Left colon (tissue), 2 donors: ENCODE results near the gene FAM47A. TPM values are rescaled to one million over a fixed set of nuclear protein-coding genes. Genes with fewer than 3 reads are reported as not detected.

ENCODE experiments used
- ATAC-seq: fragments of 200-7000 bp; cut with Tn5 transposase; one replicate; pipeline ENCODE4 v1.9.1; 2020; ENCODE audit warnings: mild to moderate bottlenecking, moderate library complexity
- DNase-seq, 2 donors: peaks; one replicate each; pipeline ENCODE4 v3.0.0-alpha.2; 2020
- intact Hi-C, 2 donors: fragments of 100-400 bp; cut with DNase I in 1 of 2; cut with micrococcal nuclease in 1 of 2; formaldehyde crosslinking; loops; one replicate each; pipeline versions ENCODE4 v1.11.2 to v1.14.0; 2022; cut with DNase I, micrococcal nuclease
- long read RNA-seq: library from polyadenylated mRNA; unstranded; transcript quantifications from one replicate; pipeline ENCODE4 v2.0.0, GENCODE V29; 2021
- total RNA-seq, 2 donors: library from RNA; stranded (reverse); fragmentation: NEBNext Ultra II Directional; extraction: Animal tissue kit (Norgen Biotek cat#: 25700); gene quantifications; one replicate each; pipeline ENCODE4 v1.2.1, GENCODE V29; 2021
- donor health status: DM: no; HTN: no; CAD: no.
- donor health status: DM: yes; HTN: yes; CAD: no.

The FAM47A gene
- total RNA-seq = not detected
- long read RNA-seq = 0 reads

GRCh38 chrX:34132028-34132427 is at the start of gene FAM47A:
Gene FAM47A (minus strand): TSS chrX:34132314. CDS start chrX:34132278, 36 bp downstream.
- intact Hi-C loops = no loop called here
- DNase-seq (no peak), ATAC-seq (no peak)

- ATAC-seq = no peak
- intact Hi-C loops = no loop called here
- no peak for DNase-seq
Observed at GRCh38 chrX:34147345-34147744, 15.2 kb upstream of the FAM47A start.

DNA sequence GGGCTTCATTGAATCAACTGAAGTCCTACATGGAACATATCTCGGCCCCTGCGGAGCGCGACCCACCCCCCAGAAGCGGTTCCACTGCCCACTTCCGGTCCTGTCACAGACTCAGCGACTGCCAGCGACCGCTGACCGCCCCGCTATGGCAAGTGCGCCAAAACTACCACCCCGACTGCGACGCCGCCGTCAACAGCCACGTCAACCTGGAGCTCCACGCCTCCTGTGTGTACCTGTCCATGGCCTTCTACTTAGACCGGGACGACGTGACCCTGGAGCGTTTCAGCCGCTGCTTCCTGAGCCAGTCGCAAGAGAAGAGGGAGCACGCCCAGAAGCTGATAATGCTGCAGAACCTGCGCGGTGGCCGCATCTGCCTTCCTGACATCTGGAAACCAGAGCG is 14.8 kb upstream of the FAM47A start:
- DNase-seq (no peak), ATAC-seq (no peak)
- intact Hi-C loops = no loop called here

- intact Hi-C loops = no loop called here
- DNase-seq = no peak
- no peak for ATAC-seq
Observed at GRCh38 chrX:34144246-34144645, 12.1 kb upstream of the FAM47A start.

DNA sequence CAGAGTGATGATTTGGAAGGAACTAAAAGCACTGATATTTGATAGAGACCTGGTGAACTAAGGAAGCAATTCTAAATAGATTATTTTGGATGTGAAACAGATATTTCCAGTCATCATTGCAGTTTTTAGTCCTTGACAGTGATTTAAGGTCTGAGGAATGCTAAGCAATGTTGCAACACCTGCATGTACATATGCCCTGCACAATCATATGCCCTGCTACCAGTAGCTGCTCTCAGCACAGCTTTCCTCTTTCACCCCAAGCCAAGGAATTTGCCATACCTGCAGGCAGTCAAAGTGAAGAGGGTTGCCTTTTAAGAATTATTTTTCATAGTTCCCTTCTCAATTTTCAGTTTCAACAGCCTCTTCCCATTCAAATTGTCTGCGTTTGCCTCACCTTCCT is 8.7 kb upstream of the FAM47A start:
- DNase-seq = no peak
- no peak for ATAC-seq
- intact Hi-C loops = no loop called here

GRCh38 chrX:34130980-34131744 is 952 bp downstream of the FAM47A start:
- intact Hi-C loops = no loop called here
- DNase-seq (no peak), ATAC-seq (no peak)

DNA sequence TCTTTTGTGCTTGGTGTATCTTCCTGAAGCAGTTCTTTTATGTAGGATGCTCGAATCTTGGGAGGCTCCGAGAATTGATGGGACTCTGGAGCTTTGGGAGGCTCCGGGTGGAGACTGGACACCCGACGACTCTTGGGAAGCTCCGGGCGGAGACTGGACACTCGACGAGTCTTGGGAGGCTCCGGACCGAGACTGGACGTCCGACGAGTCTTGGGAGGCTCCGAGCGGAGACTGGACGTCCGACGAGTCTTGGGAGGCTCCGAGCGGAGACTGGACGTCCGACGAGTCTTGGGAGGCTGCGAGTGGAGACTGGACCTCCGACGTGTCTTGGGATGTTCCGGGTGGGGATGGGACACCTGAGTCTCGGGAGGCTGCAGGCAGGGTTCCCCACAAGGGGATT is 1.6 kb downstream of the FAM47A start:
- DNase-seq (no peak), ATAC-seq (no peak)
- intact Hi-C loops = no loop called here

- DNase-seq = no peak
- intact Hi-C loops = no loop called here
Observed at GRCh38 chrX:34126011-34126410, 6.1 kb downstream of the FAM47A start.

GRCh38 chrX:34119122-34119521 is 13.0 kb downstream of the FAM47A start:
- no peak for ATAC-seq
- intact Hi-C loops = no loop called here

More at GRCh38 chrX:34126011-34126410, 6.1 kb downstream of the FAM47A start:
- ATAC-seq = no peak

GRCh38 chrX:34112459-34112858 is 19.7 kb downstream of the FAM47A start:
- intact Hi-C loops = no loop called here
- DNase-seq (no peak), ATAC-seq (no peak)

More at GRCh38 chrX:34119122-34119521, 13.0 kb downstream of the FAM47A start:
- no peak for DNase-seq
